HG03354 (cell line): ENCODE measurements around the gene MREG.
"Not testable (repeated sequence)": the region's sequence is repeated elsewhere in the genome, so short reads cannot be mapped to it uniquely, and the experiment has no call there.

ENCODE experiments used
- ATAC-seq: cut with Tn5 transposase; IDR thresholded peaks from one replicate; pipeline ENCODE4 v1.9.1; 2021; ENCODE audit warnings: mild to moderate bottlenecking; ENCODE audit not compliant: unreplicated experiment, poor library complexity, severe bottlenecking

The MREG gene

GRCh38 chr2:216023055-216023648 lies 9.8 kb upstream of the MREG start:
- peak; percentile 90 for ATAC-seq

- ATAC-seq, result no peak
Observed at GRCh38 chr2:216021768-216022565, 8.6 kb upstream of the MREG start.

GRCh38 chr2:216018709-216019108 lies 5.4 kb upstream of the MREG start:
- ATAC-seq, result no peak

GRCh38 chr2:216017365-216017764 lies 4.0 kb upstream of the MREG start:
- no peak for ATAC-seq

DNA sequence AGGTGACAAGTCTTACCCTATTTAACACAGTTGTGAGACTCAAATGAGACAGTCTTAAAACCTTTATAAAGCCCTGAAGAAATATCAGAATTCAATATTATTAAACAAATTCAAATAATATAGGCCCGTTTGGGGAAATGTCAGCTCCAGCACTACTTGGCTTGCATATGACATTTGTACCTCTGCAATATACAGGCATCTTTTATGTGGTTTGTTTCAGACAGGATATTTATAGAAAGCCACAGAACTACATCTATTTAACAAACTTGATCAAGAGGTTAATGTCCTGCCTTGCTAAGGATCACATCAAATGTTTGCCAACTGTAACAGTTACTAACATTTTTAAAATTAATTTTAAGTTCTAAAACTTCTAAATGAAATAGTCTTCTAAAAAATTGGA lies 3.2 kb upstream of the MREG start:
- ATAC-seq, result no peak

DNA sequence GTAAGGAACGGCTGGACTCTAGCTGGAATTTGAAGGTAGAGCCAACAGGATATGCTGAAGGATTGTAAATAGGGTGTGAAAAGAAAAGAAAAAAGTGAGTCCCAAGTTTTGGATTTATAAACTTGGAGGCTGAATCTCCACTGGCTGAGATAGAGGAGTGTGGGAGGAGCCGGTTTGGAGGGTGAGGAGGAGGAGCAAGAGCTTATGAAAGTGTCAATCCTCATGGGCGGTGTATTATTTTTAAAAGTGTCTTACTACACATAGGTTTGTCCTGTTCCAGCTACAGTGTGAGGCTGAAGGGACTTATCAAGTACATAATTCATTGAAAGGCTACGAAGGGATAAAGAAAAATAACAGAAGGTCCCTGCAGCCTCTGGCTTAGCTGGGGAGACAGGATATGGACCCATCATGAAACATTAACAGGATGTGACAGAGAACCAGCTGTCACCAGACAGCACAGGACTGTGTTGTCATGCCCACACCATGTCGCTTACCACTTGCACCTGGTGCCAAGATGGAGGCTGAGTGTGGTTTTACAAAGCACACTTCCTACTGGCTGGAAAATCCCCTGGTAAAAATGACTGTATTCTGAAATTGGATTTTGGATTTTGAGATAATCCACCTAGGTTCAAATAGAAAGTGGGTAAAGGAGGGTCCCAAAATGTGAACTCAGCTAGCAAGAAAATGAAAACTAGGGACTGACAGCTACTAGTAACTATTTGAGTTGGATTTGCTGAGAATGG lies 2.5 kb upstream of the MREG start:
- ATAC-seq, result peak; percentile 87

DNA sequence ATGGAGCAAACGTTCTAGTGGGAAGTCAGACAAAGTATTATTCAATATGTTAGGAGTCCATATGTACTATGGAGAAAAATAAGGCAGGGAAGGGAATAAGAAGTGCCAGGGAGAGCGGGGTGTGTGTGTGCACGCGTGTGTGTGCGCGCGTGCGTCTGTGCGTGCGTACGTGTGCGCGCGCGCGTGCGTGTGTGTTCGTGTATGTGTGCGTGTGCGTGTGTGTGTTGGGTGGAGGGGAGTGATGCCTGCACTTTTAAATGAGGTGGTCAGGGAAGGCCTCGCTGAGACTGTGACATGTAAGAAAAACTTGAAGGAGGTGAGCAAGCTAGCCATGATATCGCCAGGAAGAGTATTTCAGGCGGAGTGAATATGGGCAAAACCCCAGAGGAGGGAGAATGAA lies 1.6 kb upstream of the MREG start:
- ATAC-seq, result no peak

DNA sequence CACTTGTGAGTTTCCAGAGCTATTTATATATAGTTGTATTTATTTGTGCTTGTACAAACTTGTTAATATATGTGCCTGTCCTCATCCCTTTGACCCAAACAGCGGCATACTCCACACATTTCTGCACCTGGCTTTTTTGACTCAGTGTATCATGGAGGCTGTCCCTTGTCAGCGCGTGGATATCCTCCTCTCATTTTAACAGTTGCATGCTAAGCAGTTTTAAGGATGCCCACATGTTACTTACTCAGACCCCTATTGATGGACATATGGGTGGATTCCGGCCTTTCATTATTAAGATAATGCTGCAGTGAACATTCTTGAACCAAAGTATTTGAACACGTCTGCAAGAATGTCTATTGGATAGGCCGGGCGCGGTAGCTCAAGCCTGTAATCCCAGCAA lies 655 bp upstream of the MREG start:
- no peak for ATAC-seq

GRCh38 chr2:216012830-216013079 lies 596 bp downstream of the MREG start:
- ATAC-seq, result no peak

- ATAC-seq, result no peak
Observed at GRCh38 chr2:216012133-216012829, 1.1 kb downstream of the MREG start.

DNA sequence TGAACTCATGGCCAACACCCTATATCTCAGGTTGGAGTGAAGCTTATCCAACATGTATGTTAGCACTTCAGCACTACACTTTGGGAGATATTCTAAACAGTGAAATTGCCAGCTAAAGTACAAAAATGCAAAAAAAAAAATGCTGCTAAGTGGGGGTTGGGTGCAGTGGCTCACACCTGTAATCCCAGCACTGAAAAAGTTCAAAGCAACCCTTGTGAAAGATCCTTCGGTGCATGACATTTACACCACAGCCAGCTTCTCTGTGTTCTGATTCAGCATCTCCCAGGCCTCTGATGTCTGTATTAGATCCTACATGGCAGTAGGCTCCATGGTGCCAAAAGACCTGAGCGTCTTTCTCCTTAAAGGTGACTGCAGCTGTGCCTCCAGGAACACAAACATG lies 4.1 kb downstream of the MREG start:
- ATAC-seq, result not testable (repeated sequence)

- no peak for ATAC-seq
Observed at GRCh38 chr2:216008387-216008786, 5.0 kb downstream of the MREG start.

DNA sequence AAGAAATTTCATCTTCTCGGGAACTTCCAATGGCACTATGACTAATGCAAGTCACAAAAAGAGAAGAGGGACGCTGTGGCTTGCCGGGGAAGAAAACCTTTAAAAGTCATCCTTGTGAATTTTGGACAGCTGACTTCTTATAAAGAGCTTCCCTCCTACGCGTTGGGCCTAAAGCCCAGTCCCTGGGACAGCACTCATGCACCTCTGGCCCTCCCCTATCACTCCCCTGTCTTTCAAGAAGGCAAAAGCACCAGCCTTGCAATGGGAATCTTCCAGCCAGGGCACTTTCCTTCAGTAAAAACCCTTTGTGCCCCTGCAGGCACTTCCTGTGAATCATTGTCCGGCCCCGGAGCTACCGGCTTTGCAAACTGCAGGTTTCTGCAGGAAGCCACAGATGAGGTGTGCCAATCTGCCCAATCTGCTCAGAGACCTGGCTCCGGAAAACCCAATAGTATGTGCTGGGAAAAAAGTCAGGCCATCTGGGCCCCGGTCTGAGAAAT lies 7.1 kb downstream of the MREG start:
- ATAC-seq, result peak; percentile 42

- ATAC-seq, result peak; percentile 52
Observed at GRCh38 chr2:216004697-216005283, 8.6 kb downstream of the MREG start.

GRCh38 chr2:216003876-216004696 lies 9.3 kb downstream of the MREG start:
- no peak for ATAC-seq

DNA sequence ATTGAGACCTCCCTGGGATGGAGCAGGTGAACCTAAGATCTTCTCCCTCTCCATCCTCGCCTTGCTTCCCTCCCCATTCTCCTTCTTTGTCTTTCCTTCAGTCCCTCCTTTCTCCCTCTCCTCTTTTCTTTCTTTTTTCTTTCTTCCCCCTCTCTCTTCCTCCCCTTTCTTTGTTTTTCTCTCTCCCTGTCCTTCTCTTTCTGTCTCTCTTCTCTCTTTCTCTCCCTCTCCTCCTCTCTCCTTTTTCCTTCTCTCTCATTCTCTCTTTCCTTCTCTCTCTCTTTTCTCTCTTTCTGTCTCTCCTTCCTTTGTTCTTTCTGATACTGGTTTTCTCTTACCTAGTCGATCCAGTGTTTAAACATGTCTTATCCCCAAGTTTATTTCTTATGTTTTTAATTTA lies 10.7 kb downstream of the MREG start:
- ATAC-seq, result no peak

DNA sequence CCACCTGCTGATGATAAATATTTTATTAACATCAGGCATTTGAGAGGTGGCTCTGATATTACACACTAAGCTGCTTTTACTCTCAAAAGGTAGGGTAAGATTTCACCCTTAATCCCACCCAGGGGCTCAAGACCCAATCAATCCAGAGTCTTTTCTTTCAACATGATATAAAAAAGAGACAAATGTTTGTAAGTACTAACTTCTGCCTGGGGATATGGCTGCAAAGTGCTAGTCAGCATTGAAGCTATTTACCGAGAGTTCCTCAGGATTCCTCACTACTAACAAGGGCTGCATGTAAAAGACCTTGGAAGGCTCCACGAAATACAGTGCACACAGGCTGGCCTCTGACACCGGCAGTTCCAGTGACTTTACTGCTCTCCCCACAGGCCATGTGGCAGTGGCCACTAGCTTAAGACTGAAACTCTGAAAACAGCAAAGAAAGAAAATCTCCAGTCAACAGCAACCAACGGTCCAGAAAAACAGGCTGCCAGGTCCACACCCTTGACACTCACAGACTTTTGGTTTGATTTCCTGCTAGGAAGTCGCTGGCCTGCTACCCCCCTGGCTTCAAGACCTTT lies 11.2 kb downstream of the MREG start:
- ATAC-seq, result no peak

DNA sequence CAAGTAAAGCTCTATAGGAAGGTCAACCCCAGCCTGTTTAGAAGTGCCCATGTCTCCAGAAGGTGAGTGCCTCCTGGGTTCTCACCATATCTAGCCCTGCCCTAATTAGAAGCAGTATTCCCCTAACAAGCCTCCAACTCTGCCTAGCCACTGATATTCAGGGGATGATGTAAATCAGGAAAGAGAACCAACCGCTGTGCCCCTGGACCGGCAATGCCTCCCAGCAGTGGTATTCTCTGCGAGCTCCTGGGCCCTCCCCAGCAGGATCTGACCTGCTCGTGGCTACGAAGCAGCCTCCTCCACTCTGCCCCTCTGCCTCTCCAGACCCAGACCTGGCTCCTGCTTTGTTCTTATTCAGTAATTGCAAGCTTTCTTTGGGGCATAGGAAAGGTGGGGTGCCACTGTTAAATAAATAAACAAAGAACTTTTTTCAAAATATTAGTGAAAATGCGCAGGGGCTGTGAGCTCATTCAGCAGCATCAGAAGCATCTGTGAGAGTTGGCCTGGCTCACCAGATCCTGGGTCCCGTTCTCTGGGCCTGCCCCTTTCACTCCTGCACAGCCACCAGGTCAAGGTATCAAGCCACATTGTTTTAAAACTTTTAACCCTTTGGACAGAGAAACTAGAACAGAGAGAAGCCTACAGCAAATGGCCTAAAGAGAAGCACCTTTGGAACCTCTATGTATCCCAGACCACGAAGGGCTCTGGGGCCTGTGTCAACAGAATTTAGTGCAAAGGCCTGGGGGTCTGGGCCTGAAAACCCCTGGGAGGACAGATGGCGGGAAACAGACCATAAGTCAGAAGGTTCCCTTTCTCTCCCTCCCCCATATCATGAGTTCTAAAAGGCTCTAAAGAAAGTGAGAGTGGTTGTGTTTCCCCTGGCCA lies 11.9 kb downstream of the MREG start:
- peak; percentile 38 for ATAC-seq
